ENCODE measurements around the gene ATP2B3.

The ATP2B3 gene

GRCh38 chrX:153523269-153523668, 5.8 kb downstream of the ATP2B3 start:
- Histone ChIP-seq H3K4me3 (ENCODE audit: low read depth in 1 of 2, low read length in 2 of 2) (no peak overlapping the region), H3K36me3 (ENCODE audit: insufficient read depth, low read length) (no peaks in the 10 kb centered on the region), H3K27me3 (ENCODE audit: control insufficient read depth in 1 of 2, insufficient read depth in 2 of 2, low read length in 2 of 2) (peaks cover 3 to 80% of the 10 kb centered on the region in 2 donors), H3K27ac (ENCODE audit: low read depth, low read length) (no peak overlapping the region), H3K9ac (ENCODE audit: low read length) (no peak overlapping the region), H3K4me1 (ENCODE audit: insufficient read depth, low read length) (no peaks in the 10 kb centered on the region), H3K9me3 (ENCODE audit: low read length) (no peaks in the 10 kb centered on the region)

GRCh38 chrX:153524234-153524633, 6.8 kb downstream of the ATP2B3 start:
- H3K4me3 ChIP-seq (ENCODE audit: low read depth in 1 of 2, low read length in 2 of 2): no peak overlapping the region
- H3K9ac ChIP-seq (ENCODE audit: low read length): no peak overlapping the region
- peaks cover 3 to 70% of the 10 kb centered on the region in 2 donors for H3K27me3 ChIP-seq (ENCODE audit: control insufficient read depth in 1 of 2, insufficient read depth in 2 of 2, low read length in 2 of 2)
- no peaks in the 10 kb centered on the region for H3K9me3 ChIP-seq (ENCODE audit: low read length)
- no peak overlapping the region for H3K27ac ChIP-seq (ENCODE audit: low read depth, low read length)
- no peaks in the 10 kb centered on the region for H3K4me1 ChIP-seq (ENCODE audit: insufficient read depth, low read length)
- no peaks in the 10 kb centered on the region for H3K36me3 ChIP-seq (ENCODE audit: insufficient read depth, low read length)

DNA sequence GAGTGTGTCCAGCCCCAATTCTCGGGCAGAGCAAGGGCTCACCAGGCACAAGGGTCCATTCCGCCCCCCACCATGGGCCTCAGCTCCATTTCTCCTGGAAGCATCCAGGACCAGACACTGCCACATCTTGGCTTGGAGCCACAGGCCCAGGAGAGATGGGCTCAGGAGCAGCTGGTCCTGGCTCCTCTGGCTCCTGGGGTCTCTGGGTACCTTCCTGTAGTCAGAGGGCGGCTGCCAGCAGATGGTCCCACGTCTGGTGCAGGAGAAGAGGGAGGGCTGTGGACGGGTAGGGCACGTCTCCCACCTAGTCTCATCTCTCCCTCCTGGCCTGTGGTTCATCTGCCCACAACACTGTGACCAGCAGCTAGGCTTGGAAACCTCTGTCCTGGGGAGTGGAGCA, 8.0 kb downstream of the ATP2B3 start:
- no peak overlapping the region for H3K9ac ChIP-seq (ENCODE audit: low read length)
- no peaks in the 10 kb centered on the region for H3K4me1 ChIP-seq (ENCODE audit: insufficient read depth, low read length)
- no peaks in the 10 kb centered on the region for H3K9me3 ChIP-seq (ENCODE audit: low read length)
- H3K36me3 ChIP-seq (ENCODE audit: insufficient read depth, low read length): no peaks in the 10 kb centered on the region
- no peak overlapping the region for H3K4me3 ChIP-seq (ENCODE audit: low read depth in 1 of 2, low read length in 2 of 2)
- H3K27ac ChIP-seq (ENCODE audit: low read depth, low read length): no peak overlapping the region
- H3K27me3 ChIP-seq (ENCODE audit: control insufficient read depth in 1 of 2, insufficient read depth in 2 of 2, low read length in 2 of 2): peaks cover 1 to 61% of the 10 kb centered on the region in 2 donors

- peaks cover 0 to 58% of the 10 kb centered on the region in 2 donors for H3K27me3 ChIP-seq (ENCODE audit: control insufficient read depth in 1 of 2, insufficient read depth in 2 of 2, low read length in 2 of 2)
- no peaks in the 10 kb centered on the region for H3K36me3 ChIP-seq (ENCODE audit: insufficient read depth, low read length)
- no peaks in the 10 kb centered on the region for H3K4me1 ChIP-seq (ENCODE audit: insufficient read depth, low read length)
- H3K9ac ChIP-seq (ENCODE audit: low read length): no peak overlapping the region
- no peak overlapping the region for H3K4me3 ChIP-seq (ENCODE audit: low read depth in 1 of 2, low read length in 2 of 2)
- H3K27ac ChIP-seq (ENCODE audit: low read depth, low read length): no peak overlapping the region
- H3K9me3 ChIP-seq (ENCODE audit: low read length): no peaks in the 10 kb centered on the region
Observed at GRCh38 chrX:153526042-153526441, 8.6 kb downstream of the ATP2B3 start.

DNA sequence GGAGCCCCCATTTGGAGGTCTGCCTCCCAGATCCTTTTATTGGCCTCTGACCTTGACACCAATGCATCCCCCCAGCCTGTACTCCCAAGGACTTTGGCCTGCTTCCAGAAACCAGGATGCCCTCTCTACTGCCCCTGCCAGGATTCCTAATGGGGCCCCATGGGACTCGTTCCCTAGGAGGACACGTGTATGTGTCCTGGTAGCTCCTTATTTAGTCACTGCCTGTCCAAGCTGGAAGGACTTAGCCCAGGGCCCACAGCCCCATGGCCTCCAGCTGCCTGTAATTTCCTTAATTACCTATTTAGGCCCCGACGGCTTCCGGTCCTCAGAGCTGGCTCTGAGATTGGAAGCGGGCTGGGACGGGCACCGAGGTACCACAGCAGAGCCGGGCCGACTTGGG, 9.4 kb downstream of the ATP2B3 start:
- Histone ChIP-seq H3K27ac (ENCODE audit: low read depth, low read length) (no peak overlapping the region), H3K9ac (ENCODE audit: low read length) (no peak overlapping the region), H3K4me3 (ENCODE audit: low read depth in 1 of 2, low read length in 2 of 2) (no peak overlapping the region), H3K4me1 (ENCODE audit: insufficient read depth, low read length) (no peaks in the 10 kb centered on the region), H3K36me3 (ENCODE audit: insufficient read depth, low read length) (no peaks in the 10 kb centered on the region), H3K9me3 (ENCODE audit: low read length) (no peaks in the 10 kb centered on the region), H3K27me3 (ENCODE audit: control insufficient read depth in 1 of 2, insufficient read depth in 2 of 2, low read length in 2 of 2) (peaks cover 0 to 57% of the 10 kb centered on the region in 2 donors)

DNA sequence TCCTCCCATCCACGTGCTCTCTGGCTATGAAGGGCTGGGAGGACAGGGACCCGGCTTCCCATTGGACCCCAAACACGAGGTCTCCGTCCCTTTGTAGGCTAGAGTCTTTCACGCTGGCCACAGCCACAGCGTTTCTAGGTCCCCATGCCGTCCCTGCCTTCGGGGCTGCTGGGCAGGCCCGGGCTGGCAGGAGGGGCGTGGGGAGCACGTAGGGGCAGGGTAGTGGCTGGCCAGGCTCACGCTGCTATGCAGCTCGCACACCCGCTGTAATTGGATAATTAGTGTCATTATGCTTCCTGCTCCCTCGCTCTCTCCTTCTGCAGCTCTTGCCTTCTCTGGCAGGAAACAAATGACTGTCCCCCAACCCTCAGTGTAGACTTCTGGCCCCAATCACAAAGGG, 9.8 kb downstream of the ATP2B3 start:
- H3K36me3 ChIP-seq (ENCODE audit: insufficient read depth, low read length): no peaks in the 10 kb centered on the region
- H3K9me3 ChIP-seq (ENCODE audit: low read length): no peaks in the 10 kb centered on the region
- no peak overlapping the region for H3K27ac ChIP-seq (ENCODE audit: low read depth, low read length)
- H3K4me1 ChIP-seq (ENCODE audit: insufficient read depth, low read length): no peaks in the 10 kb centered on the region
- peaks cover 0 to 53% of the 10 kb centered on the region in 2 donors for H3K27me3 ChIP-seq (ENCODE audit: control insufficient read depth in 1 of 2, insufficient read depth in 2 of 2, low read length in 2 of 2)
- H3K9ac ChIP-seq (ENCODE audit: low read length): no peak overlapping the region
- H3K4me3 ChIP-seq (ENCODE audit: low read depth in 1 of 2, low read length in 2 of 2): no peak overlapping the region

- no peak overlapping the region for H3K9ac ChIP-seq (ENCODE audit: low read length)
Observed at GRCh38 chrX:153530411-153531129, 13.1 kb downstream of the ATP2B3 start.

DNA sequence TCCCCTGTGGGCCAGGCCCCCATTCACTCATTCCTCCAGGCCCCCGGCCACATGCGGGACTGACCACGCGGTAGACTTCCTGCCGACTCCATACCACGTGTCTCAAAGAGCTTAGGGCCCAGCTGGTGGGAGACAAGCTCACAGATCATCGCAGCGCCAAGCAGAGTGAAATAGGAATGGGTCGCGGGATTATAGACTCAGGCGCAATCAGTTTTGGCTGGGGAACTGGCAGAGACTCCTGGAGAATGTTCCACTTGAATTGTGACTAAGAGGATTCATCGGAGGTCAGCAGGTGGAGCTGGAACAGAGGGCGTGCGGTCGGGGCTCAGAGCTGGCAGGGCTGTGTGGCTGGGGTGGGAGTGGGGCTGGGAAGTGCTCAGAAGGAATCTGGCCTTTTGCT, 15.6 kb downstream of the ATP2B3 start:
- Histone ChIP-seq H3K4me1 (ENCODE audit: insufficient read depth, low read length) (no peaks in the 10 kb centered on the region), H3K36me3 (ENCODE audit: insufficient read depth, low read length) (no peaks in the 10 kb centered on the region), H3K4me3 (ENCODE audit: low read depth in 1 of 2, low read length in 2 of 2) (no peak overlapping the region), H3K9ac (ENCODE audit: low read length) (no peak overlapping the region), H3K27ac (ENCODE audit: low read depth, low read length) (no peak overlapping the region), H3K9me3 (ENCODE audit: low read length) (no peaks in the 10 kb centered on the region), H3K27me3 (ENCODE audit: control insufficient read depth in 1 of 2, insufficient read depth in 2 of 2, low read length in 2 of 2) (peaks cover 0 to 20% of the 10 kb centered on the region in 2 donors)

More at GRCh38 chrX:153530411-153531129, 13.1 kb downstream of the ATP2B3 start:
- Histone ChIP-seq H3K36me3 (ENCODE audit: insufficient read depth, low read length) (no peaks in the 10 kb centered on the region), H3K27ac (ENCODE audit: low read depth, low read length) (no peak overlapping the region), H3K4me3 (ENCODE audit: low read depth in 1 of 2, low read length in 2 of 2) (no peak overlapping the region), H3K9me3 (ENCODE audit: low read length) (no peaks in the 10 kb centered on the region), H3K4me1 (ENCODE audit: insufficient read depth, low read length) (no peaks in the 10 kb centered on the region), H3K27me3 (ENCODE audit: control insufficient read depth in 1 of 2, insufficient read depth in 2 of 2, low read length in 2 of 2) (peaks cover 0 to 40% of the 10 kb centered on the region in 2 donors)

DNA sequence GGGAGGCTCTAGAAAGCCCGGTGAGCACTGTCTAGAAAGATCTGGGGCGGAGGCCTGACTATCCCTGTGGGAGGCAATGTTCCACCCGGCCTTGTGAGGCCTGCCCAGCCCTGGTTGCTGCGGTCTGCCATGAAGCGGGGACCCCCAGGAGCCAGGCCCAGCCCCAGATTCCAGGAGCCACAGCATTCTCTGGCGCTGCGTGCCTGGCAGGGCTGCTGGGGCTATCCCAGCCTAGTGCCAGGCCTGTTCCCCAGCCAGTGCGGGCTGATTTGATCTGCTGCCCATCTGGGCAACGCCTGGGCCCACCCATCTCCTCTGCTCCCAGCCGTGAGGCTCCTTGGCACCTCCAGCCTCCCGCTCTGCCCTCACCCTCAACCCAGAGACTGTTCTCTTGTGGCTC, 19.6 kb downstream of the ATP2B3 start:
- Histone ChIP-seq H3K4me3 (ENCODE audit: low read depth in 1 of 2, low read length in 2 of 2) (no peak overlapping the region), H3K27ac (ENCODE audit: low read depth, low read length) (no peak overlapping the region), H3K36me3 (ENCODE audit: insufficient read depth, low read length) (no peaks in the 10 kb centered on the region), H3K4me1 (ENCODE audit: insufficient read depth, low read length) (no peaks in the 10 kb centered on the region), H3K9ac (ENCODE audit: low read length) (no peak overlapping the region), H3K27me3 (ENCODE audit: control insufficient read depth in 1 of 2, insufficient read depth in 2 of 2, low read length in 2 of 2) (peaks cover 0 to 25% of the 10 kb centered on the region in 2 donors), H3K9me3 (ENCODE audit: low read length) (no peaks in the 10 kb centered on the region)

- Histone ChIP-seq H3K9ac (ENCODE audit: low read length) (no peak overlapping the region), H3K36me3 (ENCODE audit: insufficient read depth, low read length) (no peaks in the 10 kb centered on the region), H3K9me3 (ENCODE audit: low read length) (no peaks in the 10 kb centered on the region), H3K4me3 (ENCODE audit: low read depth in 1 of 2, low read length in 2 of 2) (no peak overlapping the region), H3K4me1 (ENCODE audit: insufficient read depth, low read length) (no peaks in the 10 kb centered on the region), H3K27me3 (ENCODE audit: control insufficient read depth in 1 of 2, insufficient read depth in 2 of 2, low read length in 2 of 2) (peaks cover 0 to 25% of the 10 kb centered on the region in 2 donors), H3K27ac (ENCODE audit: low read depth, low read length) (no peak overlapping the region)
Observed at GRCh38 chrX:153537526-153538295, 20.3 kb downstream of the ATP2B3 start.

GRCh38 chrX:153538424-153538823, 21.0 kb downstream of the ATP2B3 start:
- no peak overlapping the region for H3K4me3 ChIP-seq (ENCODE audit: low read depth in 1 of 2, low read length in 2 of 2)
- H3K27ac ChIP-seq (ENCODE audit: low read depth, low read length): no peak overlapping the region
- no peak overlapping the region for H3K9ac ChIP-seq (ENCODE audit: low read length)
- peaks cover 0 to 25% of the 10 kb centered on the region in 2 donors for H3K27me3 ChIP-seq (ENCODE audit: control insufficient read depth in 1 of 2, insufficient read depth in 2 of 2, low read length in 2 of 2)
- H3K4me1 ChIP-seq (ENCODE audit: insufficient read depth, low read length): no peaks in the 10 kb centered on the region
- no peaks in the 10 kb centered on the region for H3K9me3 ChIP-seq (ENCODE audit: low read length)
- H3K36me3 ChIP-seq (ENCODE audit: insufficient read depth, low read length): no peaks in the 10 kb centered on the region

Data from muscle layer of colon (tissue), 2 donors.